Stimulated activated CD4-positive, alpha-beta T cell treated with anti-CD3 and anti-CD28 coated beads, TNF-alpha, amount 100 ng/mL, for 48 hours (primary cell): ENCODE measurements around the gene SEC14L2.

Experiments
- DNase-seq, 3 donors: peaks; one replicate each; pipeline ENCODE4 v3.0.0-alpha.2; 2020; ENCODE audit warnings: low read depth in 3 of 3

The SEC14L2 gene

DNA sequence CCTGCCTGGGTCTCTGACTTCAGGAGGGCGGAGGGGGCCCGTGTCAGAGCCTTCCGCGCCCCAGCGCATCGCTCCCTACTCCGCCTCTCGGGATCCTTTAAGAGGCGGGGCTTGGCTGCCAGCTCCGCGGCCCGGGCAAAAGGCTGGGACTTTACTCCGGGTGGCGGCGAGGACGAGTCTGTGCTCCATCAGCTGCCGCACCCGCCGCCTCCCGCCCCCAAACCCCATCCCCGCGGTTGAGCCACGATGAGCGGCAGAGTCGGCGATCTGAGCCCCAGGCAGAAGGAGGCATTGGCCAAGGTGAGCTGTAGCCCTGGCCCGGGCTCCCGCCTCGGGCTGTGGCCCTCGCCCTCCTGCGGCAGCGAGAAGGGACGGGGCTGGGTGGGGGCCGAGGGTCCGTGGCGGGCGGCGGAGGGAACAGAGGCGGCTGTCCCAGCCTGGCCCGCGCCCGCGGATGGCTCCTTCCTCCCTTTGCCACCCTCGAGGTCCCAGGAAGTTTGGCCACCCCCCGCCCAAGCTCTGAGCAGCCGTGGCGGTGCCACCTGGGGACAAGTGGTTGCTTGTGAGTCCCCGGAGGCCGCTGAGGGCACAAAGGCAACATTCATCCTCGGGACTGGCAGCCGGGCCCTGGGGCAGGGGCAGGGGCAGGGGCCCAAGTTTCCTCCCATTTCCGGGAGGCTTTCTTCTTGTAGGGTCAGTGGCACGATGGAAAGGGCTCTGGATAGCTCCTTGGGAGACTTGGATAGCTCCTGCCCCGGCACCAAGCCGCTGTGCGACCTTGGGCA, at the start of gene SEC14L2:
SEC14L2 (plus strand) TSS at position 148 of the 785 bp plus-strand sequence; CDS start at position 247, 99 bp downstream.
- DNase-seq, result peak; percentile 40 to 56 (median 52)

DNA sequence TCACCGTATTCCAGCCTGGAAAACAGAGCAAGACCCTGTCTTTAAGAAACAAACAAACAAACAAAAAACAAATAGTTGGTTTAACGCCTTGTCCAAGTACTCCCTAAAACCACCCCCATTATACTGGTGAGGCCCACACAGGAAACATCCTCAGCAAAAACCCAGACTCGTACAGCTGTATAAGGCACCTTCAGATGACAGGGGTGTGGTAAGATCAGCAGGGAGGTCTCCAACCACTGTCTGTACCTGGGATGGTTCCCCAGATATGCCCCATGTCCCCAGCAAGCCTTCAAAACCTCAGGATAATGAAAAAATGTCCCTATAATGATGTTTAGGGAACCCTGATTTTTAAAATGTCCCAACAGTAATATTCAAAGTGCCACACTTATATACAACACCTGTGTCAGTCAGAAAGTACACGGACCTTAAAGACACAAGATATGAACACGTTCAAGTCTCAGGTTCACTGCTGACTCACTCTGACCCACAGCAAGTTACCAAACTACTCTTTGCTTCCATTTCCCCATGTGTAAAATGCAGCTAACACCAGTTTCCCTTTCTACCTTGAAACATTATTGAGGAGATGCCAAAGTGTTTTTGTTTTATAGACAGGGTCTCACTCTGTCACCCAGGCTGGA, 49.4 kb upstream of the SEC14L2 start:
- no peak for DNase-seq

DNA sequence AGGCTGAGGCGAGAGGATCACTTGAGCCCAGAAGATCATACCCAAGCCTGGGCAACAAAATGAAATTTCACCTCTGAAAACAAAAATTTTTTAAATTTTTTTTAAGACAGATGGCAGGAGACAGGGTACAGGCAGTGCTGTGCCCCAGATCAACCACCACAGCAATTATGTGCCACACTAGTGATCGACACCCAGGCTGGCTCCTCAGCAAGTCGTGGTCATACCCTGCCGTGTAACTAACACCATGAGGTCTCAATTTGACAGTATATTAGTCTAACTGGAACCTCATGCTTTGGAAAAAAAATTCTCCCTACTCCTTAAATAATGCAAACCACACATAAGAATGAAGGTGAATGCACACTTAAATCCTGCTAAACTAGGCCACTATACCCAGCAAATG, 48.4 kb upstream of the SEC14L2 start:
- no peak for DNase-seq

DNA sequence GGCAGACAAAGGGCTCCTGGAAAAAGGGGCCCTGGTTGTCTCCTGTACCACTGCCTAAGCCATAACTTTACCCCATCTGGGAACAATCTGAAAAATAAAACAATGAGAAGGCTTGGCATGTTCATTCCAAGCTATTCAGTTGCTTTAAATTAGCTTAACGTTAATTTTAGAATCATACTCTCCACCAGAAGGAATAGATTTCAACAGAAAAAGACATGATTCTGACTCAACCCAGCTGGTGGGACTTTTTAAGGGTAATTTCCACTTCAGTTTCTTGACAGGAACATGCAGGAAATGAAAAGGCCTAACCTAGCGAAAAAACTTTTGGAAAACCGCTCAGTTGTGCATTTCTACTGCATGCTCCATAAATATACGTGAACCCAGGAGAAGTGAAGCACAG, 48.0 kb upstream of the SEC14L2 start:
- no peak for DNase-seq

DNA sequence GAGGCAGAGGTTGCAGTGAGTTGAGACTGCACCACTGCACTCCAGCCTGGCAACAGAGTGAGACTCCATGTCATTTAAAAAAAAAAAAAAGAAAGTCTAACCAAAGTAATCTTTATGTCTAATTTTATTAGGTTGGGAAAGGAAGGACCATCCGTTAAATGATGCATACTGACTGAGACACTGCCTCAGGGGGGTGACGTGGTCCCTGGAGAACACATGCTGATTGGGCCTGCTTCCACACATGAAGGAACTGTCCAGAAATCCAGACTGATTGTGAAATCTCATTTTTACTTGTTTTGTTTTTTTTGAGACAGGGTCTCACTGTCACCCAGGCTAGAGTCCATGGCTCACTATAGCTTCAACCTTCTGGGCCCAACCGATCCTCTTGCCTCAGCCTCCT, 45.6 kb upstream of the SEC14L2 start:
- DNase-seq, result no peak

DNA sequence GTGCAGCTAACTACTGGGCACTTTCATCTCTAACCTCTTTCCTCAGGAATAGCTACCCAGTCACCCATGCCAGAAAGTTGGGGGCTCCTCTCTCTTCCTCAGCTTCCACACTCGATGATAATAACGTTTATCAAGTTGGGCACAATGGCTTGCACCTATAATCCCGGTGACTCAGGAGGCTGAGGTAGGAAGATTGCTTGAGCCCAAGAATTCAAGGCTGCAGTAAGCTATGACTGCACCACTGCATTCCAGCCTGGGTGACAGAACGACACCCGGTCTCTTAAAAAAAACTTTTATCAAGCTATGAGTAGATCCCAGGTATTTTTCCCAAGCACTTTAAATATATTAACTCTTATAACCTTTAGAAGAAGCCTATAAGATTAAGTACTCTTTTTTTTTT, 42.2 kb upstream of the SEC14L2 start:
- no peak for DNase-seq

DNA sequence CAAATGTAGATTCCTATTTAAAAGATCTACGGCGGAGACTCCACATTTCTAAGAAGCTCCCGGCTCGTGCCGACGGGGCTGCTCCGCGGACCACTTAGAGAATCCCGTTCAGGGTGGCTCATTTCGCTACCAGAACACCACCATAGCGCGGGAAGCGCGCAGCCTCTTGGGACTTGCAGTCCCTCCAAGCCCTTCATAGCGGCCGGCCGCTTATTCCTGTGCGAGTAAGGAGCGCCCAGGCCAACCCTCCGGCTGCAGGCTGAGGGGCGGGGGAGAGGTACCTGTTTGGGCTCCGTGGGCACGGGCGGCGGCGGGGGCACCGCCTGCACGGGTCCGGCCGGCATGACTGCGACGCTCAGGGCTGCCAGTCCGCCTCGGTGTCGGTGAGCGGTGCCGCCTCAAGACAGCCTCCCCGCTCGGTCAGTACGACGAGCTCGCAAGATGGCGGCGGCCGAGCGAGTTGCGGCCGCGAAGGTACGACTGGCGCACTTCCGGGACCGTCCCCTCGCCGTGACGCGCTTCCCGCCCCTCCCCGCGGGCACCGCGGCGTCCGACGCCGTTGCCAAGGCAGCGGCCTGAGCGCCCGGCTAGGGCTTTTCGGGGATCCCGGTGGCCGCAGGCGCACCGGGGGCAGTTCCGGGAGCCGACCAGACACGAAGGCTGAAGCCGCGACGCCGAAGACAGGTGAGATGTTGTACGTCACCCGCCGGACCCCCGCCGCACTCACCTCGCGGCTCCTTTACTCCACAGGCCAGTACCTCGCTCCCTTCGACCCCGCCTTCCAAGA, 40.2 kb upstream of the SEC14L2 start, which contains the start of the genes CCDC157 and SF3A1:
CCDC157 (plus strand) TSS at position 559 of the 787 bp plus-strand sequence. CDS start 8,994 bp downstream, outside the sequence.
SF3A1 (minus strand) TSS at position 446 of the 787 bp plus-strand sequence; CDS start at position 344, 102 bp downstream.
- DNase-seq, result peak; percentile 76 to 85 (median 82)

DNA sequence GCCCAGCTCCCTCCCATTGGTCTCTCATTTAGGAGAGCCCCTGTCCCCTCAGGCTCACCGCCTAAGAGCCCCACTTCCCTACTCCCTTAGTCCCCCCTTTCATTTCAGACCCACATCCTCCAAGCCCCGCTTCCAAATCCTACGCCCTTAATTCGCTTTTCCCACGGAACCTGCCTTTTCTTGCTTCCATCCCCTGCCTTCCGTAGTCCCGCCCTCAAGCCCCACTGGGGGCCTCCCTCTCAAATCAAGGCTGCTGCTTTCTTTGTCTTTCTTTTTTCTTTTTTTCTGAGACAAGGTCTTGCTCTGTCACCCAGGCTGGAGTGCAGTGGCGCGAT, 39.6 kb upstream of the SEC14L2 start:
- no peak for DNase-seq

DNA sequence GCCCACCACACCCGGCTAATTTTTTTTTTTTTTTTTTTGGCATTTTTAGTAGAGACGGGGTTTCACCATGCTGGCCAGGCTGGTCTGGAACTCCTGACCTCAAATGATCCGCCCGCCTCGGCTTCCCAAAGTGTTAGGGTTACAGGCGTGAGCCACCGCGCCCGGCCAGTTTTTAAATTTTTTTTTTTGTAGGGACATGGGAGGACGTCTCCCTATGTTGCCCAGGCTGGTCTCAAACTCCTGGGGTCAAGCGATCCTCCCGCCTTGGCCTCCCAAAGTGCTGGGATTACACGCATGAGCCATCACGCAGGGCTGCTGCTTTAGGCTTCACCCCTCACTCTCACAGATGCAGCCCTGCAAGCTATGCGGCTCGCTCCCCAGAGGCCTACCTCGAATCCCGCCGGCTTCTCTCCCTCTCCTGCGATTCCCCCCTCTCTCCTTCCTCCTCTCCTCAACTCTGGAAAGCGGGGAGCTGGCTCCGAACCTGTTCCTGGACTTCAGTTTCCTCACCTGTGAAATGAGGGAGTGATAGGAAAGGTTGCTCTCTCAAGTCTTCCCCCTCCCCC, 39.1 kb upstream of the SEC14L2 start:
- DNase-seq, result no peak

DNA sequence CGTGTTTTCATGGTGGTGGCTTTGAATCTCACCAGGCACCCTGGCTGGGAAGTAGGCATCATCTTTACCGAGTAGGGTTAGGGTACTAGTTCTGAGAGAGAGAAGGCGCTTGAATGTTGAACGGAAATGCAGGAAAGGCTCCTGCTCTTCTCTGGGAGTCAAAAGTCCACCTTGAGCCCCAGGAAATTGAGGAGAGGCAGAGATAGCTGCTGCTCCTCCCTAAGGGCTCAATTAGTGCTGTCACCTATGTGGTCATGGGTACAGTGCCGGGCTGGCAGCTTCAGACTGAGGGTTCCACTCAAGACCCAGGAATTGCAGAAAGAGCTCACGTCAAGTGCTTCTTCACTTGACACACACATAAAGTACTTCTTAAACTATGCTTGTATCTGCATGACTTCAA, 38.3 kb upstream of the SEC14L2 start:
- no peak for DNase-seq

DNA sequence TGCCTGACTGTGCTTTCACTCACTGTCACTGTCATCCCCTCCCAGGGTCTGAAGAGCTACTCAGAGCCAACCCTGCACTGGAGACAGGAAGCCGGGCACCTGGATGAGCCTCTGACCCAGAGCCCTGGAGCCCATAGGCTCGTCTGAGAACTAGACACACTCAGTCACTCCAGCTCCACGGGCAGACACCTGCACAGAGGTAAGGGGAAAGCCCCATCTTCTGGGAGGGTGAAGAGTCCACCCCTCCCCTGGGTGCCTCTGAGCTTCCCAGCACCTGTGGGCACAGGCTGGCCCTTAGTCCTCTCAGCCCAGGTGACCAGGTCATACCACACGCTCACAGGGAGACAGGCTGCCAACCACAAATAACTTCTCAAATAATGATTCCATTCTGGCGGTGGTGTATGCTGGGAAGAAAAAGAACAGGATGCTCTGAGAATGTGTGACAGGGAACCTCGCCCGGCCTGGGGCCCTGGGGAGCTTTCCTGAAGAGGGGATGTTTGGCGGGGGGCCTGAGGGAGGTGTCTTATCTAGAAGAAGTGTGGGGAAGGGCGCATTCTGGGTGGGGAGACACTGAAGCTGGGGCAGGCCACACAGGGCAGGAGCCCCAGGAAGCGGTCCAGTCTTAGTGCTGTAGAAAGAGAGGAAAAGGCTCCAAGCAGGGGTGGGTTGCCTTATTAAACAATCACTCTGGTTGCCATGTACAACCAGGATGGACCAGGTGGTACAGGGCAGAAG, 34.7 kb upstream of the SEC14L2 start:
- DNase-seq, result no peak

DNA sequence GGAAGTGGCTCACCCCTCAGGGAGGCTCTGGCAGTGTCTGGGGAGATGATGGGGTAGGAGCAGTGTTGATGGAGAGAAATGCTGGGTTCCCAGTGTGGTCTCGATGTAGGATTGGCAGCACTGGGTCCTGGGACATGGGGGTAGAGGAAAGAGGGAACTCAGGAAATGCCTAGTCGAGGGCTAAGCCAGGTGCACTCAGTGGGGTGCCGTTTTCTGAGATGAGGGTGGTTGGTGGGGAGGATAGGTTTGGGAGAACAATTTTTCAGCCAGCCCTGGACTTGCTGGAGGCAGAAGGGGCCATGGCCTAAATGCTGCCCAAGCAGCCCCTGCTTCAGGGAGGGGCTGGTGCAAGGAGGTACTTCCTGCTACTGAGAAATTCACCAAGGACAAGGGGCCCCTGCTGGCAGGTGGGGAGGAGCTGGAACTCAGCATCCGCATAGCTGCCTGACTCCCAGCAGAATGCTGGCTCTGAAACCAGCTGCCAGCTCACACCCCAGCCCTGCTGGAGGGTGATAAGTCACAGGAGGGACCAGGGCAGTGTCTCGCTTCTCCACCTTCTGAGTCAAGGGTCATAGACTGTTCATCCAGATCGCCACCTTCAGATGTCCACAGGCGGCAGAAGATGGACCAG, 34.1 kb upstream of the SEC14L2 start:
- no peak for DNase-seq

DNA sequence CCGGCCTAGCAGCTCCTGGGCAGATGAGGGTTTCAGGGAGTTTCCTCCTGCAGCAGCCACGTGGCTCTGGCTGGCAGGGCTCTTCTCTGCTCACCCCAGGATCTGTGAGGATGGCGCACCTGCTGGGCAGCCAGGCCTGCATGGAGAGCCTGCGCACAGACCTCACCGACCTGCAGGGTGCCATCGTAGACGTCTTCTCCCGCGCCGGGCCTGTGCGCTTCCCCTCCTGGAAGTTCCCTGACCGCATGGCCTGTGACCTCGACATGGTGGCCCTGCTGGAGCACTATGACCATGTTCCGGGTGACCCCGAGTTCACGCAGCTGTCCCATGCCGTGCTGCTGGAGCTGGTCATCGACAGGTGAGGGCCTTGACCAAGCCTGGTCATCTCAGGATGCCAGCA, 30.9 kb upstream of the SEC14L2 start:
- no peak for DNase-seq

DNA sequence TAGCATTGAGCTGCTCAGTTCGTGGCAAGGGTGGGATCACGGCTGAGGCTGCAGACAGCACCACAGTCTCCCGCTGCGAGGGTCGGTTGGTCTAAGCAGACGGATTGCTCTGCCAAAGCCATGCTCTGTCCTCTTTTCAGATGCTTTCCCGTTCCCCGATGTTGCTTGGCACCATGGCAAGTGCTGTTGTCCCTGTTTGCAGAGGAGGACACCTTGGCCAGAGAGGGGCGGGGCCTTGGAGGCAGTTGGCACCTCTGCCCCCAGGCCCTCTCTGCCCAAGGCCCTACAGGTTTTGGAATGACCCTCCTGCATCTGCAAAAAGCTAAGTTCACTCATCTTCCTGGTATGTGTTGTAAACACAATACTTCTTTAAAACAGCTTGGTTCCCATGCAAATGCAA, 28.4 kb upstream of the SEC14L2 start:
- no peak for DNase-seq

DNA sequence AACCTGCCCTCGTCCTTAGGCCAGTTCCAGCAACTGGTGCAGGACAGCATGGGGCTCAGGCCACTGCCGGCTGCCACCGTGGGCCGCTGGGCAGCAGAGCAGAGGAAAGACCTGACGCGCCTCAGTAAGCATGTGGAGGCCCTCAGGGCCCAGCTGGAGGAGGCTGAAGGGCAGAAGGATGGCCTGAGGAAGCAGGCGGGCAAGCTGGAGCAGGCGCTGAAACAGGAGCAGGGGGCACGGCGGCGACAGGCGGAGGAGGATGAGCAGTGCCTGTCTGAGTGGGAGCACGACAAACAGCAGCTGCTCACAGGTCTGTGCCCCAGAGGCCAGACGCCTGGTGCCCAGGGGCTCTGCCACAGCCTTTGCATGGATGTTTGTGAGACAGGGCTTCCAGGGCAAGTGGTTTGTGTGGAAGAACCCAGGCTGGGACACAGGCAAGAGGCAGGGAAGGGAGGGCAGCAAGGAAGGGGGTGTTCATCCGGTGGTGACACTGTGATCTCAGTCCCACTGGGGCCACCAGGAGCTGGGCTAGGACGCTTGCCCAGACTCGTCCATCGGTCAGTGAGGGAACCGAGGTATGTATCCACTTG, 26.1 kb upstream of the SEC14L2 start:
- DNase-seq, result no peak

DNA sequence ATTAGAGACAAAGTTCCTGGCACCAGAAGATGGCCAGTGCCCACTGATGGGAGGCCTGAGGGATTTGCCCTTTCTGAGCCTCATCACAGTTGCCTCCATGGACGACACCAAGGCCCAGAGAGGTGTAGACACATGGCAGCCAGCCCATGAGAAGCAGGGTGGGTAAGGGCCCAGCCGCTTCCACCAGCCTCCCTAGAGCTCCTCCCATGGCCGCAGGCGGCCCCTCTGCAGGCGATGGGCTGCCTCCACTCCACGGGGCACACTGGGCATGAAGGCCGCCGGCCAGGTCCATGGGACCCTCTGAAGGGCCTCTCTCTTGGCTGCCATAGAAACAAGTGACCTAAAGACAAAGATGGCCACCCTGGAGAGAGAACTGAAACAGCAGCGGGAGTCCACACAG, 25.5 kb upstream of the SEC14L2 start:
- DNase-seq, result no peak

DNA sequence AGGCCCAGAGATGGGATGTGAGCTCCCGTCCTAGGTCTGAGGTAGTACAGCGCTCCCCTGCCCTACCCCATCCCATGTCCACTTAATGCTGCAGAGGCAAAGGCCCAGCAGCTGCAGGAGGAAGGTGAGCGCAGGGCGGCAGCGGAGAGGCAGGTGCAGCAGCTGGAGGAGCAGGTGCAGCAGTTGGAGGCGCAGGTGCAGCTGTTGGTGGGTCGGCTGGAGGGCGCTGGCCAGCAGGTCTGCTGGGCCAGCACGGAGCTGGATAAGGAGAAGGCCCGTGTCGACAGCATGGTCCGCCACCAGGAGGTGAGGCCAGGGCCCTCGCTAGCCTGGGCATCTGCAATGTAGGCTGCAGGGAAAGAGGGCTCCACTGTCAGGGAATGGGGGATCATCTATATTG, 24.8 kb upstream of the SEC14L2 start:
- no peak for DNase-seq

DNA sequence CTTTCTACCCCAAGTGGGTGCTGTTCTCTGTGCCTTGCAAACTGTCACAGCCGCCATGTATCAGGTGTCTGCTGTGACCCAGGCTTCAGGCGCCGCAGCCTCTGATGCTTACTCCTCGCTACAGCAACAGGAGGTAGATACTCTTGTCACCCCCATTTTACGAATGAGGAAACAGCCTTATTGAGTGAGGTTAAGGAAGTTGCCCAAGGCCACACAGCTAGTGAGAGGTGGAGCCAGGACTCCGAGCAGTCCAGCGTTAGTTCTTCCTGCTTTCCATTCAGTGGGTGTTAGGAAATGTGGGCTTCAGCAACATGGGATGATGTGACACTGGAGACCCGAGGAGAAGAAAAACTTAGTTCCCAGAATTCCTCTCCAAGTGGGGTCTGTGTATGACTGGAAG, 23.9 kb upstream of the SEC14L2 start:
- DNase-seq, result no peak

DNA sequence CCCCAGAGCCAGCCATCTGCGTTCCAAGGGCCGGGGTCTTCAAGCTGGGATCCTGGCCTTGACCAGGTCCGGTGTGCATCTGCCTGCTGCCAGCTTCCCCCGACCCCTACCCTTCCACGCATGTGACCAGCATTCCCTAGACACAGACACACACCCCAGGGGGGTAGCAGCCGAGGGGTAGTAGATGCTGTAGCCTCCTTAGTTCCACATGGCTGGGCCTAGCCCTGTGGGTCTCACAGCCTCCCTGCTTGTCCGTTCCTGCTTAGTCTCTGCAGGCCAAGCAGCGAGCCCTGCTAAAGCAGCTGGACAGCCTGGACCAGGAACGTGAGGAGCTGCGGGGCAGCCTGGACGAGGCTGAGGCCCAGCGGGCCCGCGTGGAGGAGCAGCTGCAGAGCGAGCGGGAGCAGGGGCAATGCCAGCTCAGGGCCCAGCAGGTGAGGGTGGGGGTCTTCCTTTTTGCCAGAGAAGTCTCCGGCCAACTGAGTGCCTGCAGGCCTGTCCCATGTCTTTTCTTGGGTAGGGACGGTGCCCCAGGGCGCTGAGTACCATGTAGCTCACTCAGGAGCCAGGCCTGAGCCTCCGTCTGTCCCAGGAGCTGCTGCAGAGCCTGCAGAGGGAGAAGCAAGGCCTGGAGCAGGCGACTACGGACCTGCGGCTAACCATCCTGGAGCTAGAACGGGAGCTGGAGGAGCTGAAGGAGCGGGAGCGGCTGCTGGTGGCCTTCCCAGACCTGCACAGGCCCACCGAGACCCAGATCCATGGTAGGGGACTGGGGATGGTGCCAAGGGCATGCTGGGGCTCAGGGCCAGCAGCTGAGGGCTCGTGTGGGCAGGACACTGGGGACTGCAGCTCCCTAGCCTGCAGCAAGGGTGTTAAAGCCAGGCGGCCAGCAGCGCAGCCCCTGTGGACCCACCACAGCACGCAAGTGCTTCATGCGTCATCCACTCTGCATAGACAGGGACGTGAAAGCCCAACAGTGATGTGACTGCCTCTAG, 23.2 kb upstream of the SEC14L2 start:
- DNase-seq, result no peak
